Measurements from ENCODE around the gene FAM204A.

DNA sequence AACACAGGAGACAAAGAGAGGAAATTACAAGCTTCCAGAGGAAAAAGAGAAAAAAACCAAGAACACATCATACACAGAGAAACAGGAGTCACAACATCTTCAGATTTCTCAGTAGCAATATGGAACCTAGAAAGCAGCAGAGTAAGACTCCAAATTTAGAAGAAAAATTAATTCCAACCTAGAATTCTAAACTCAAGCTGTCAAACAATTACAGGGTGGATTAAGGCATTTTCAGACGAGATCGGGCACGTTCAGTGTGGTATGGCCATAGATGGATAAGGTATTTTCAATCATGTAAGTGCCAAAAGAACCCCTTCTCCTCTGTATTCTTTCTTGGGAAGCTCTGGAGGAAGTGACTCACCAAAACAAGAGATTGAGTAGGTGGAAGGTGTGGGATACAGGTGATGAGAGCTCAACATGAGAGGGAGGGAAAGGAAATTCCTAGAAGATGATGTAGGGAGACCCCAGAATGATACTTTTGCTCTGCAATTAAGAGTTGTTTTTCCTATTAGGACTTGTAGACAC, 51.6 kb downstream of the FAM204A start:
- TF ChIP-seq, protein P1, sequence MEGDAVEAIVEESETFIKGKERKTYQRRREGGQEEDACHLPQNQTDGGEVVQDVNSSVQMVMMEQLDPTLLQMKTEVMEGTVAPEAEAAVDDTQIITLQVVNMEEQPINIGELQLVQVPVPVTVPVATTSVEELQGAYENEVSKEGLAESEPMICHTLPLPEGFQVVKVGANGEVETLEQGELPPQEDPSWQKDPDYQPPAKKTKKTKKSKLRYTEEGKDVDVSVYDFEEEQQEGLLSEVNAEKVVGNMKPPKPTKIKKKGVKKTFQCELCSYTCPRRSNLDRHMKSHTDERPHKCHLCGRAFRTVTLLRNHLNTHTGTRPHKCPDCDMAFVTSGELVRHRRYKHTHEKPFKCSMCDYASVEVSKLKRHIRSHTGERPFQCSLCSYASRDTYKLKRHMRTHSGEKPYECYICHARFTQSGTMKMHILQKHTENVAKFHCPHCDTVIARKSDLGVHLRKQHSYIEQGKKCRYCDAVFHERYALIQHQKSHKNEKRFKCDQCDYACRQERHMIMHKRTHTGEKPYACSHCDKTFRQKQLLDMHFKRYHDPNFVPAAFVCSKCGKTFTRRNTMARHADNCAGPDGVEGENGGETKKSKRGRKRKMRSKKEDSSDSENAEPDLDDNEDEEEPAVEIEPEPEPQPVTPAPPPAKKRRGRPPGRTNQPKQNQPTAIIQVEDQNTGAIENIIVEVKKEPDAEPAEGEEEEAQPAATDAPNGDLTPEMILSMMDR (IDR thresholded peaks at IDR 0.05): no peak
- no peak for TF ChIP-seq EP300 (IDR thresholded peaks at IDR 0.05)
- no peak for TF ChIP-seq POLR2A (IDR thresholded peaks at IDR 0.05)
